Endothelial cell (in vitro differentiated cells): ENCODE measurements around the gene STEAP3. TPM values are rescaled to one million over a fixed set of nuclear protein-coding genes. Genes with fewer than 3 reads are reported as not detected.
A peak's percentile ranks its signal among the peaks of the same experiment; 100 is the strongest.

Source experiments
- DNase-seq: peaks from one replicate; pipeline ENCODE4 v3.0.0; 2021; ENCODE audit warnings: low spot score
- H3K27ac Mint-ChIP-seq: one replicate; pipeline ENCODE4 v1.8.0; 2021; ENCODE audit warnings: mixed read lengths, inconsistent platforms; ENCODE audit not compliant: unreplicated experiment
- H3K27me3 Mint-ChIP-seq: one replicate; pipeline ENCODE4 v1.8.0; 2021; ENCODE audit warnings: mild to moderate bottlenecking, moderate library complexity, mixed read lengths, inconsistent platforms; ENCODE audit not compliant: unreplicated experiment
- H3K36me3 Mint-ChIP-seq: one replicate; pipeline ENCODE4 v1.8.0; 2021; ENCODE audit warnings: mild to moderate bottlenecking, low read depth, mixed read lengths, inconsistent platforms; ENCODE audit not compliant: unreplicated experiment
- H3K4me1 Mint-ChIP-seq: one replicate; pipeline ENCODE4 v1.8.0; 2021; ENCODE audit warnings: mild to moderate bottlenecking, mixed read lengths, inconsistent platforms; ENCODE audit not compliant: unreplicated experiment
- H3K4me3 Mint-ChIP-seq: one replicate; pipeline ENCODE4 v1.8.0; 2021; ENCODE audit warnings: mild to moderate bottlenecking, mixed read lengths, inconsistent platforms; ENCODE audit not compliant: unreplicated experiment
- H3K9me3 Mint-ChIP-seq: one replicate; pipeline ENCODE4 v1.8.0; 2021; ENCODE audit warnings: mixed read lengths, inconsistent platforms; ENCODE audit not compliant: unreplicated experiment
- total RNA-seq: library from RNA; stranded (reverse); fragmentation: NEBNext Ultra II Directional; extraction: Animal tissue kit (Norgen Biotek cat#: 25700); gene quantifications from one replicate; pipeline ENCODE4 v1.2.1, GENCODE V29; 2021; ENCODE audit not compliant: unreplicated experiment
- TF ChIP-seq, protein P1 (sequence below): fragments of 200-600 bp; sonication (generic); IDR thresholded peaks from one replicate; pipeline ENCODE4 v1.5.0; 2021; ENCODE audit warnings: antibody characterized with exemption; ENCODE audit not compliant: unreplicated experiment

The STEAP3 gene
- total RNA-seq, 1 donor from 2014 or later, result 17.9 TPM

DNA sequence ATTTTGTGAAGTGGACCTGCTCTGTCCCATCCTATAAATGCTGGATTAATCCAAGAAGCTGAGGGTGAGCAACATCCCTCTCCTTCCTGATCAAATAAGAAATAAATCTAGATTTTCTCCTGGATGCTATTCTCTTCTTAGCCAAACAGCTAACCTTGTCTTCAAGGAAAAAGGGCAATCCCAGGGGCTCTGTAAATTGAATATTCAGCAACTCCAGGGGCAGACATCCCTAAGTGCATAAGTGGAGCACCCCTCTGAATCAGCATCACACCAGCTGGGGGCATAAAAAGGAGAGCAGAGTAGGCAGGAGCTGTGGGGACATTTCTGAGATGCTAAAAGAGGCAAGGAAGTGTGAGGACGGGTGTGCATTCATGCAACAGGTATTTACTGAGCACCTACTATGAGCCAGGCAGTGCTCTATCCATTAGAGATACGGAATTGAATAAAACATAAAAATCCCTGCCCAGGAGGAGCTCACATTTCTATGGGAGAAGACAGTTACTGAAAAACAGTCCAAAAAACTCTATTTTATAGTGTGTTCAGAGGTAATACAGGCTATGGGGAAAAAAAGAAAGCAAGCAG, 2.8 kb upstream of the STEAP3 start:
- Mint-ChIP-seq H3K4me3 (no peak overlapping the region), H3K9me3 (no peaks in the 10 kb centered on the region), H3K36me3 (no peaks in the 10 kb centered on the region), H3K4me1 (peaks cover 51% of the 10 kb centered on the region), H3K27me3 (peaks cover 4% of the 10 kb centered on the region), H3K27ac (no peak overlapping the region)
- TF ChIP-seq, protein P1, sequence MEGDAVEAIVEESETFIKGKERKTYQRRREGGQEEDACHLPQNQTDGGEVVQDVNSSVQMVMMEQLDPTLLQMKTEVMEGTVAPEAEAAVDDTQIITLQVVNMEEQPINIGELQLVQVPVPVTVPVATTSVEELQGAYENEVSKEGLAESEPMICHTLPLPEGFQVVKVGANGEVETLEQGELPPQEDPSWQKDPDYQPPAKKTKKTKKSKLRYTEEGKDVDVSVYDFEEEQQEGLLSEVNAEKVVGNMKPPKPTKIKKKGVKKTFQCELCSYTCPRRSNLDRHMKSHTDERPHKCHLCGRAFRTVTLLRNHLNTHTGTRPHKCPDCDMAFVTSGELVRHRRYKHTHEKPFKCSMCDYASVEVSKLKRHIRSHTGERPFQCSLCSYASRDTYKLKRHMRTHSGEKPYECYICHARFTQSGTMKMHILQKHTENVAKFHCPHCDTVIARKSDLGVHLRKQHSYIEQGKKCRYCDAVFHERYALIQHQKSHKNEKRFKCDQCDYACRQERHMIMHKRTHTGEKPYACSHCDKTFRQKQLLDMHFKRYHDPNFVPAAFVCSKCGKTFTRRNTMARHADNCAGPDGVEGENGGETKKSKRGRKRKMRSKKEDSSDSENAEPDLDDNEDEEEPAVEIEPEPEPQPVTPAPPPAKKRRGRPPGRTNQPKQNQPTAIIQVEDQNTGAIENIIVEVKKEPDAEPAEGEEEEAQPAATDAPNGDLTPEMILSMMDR, result no peak
- no peak for DNase-seq

DNA sequence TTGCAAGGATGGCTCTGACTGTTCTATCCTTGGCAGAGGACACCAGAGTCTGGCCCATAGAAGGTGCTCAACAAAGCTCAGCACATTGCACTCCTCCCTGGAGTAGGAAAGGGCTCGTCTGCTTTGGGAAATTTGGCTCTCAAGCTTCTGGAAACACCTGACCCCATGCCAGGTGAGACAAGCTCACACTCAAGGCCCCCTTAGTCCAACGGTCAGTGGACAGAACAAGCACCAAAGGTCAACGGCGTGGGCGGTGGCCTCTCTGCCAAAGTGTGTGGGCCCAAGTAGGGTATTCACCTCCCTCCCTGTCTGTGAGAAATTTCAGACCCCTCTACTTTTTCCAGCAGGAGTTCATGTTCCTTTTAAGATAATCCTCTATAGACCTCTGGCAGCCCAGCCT, 2.0 kb upstream of the STEAP3 start:
- TF ChIP-seq, protein P1, result no peak
- DNase-seq, result no peak
- no peak overlapping the region for H3K4me3 Mint-ChIP-seq
- H3K27me3 Mint-ChIP-seq, result peaks cover 4% of the 10 kb centered on the region
- H3K9me3 Mint-ChIP-seq, result no peaks in the 10 kb centered on the region
- H3K4me1 Mint-ChIP-seq, result peaks cover 56% of the 10 kb centered on the region
- H3K27ac Mint-ChIP-seq, result no peak overlapping the region
- H3K36me3 Mint-ChIP-seq, result no peaks in the 10 kb centered on the region

DNA sequence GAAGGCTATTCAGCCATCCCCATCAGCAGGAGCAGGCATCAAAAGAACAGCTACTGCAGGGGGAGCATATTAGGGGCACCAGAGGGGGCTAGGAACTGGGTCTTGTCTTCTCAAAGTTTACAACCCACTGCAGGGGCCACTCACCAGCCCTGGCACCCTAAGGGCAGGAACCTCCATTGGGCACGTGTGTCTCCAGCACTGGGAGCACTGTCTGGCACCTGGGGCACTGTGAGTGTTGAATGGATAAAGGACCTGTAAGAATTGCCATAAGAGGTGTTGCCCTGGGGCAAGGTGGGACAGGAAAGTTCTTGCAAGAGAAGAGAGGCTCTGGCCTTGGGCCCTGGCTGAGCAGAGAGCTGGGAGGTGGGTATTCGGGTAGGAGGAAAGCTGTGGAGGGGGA, 1.4 kb upstream of the STEAP3 start:
- Mint-ChIP-seq H3K27ac (no peak overlapping the region), H3K36me3 (no peaks in the 10 kb centered on the region), H3K27me3 (peaks cover 4% of the 10 kb centered on the region), H3K9me3 (no peaks in the 10 kb centered on the region), H3K4me3 (no peak overlapping the region), H3K4me1 (peaks cover 51% of the 10 kb centered on the region)
- TF ChIP-seq, protein P1, result no peak
- no peak for DNase-seq

DNA sequence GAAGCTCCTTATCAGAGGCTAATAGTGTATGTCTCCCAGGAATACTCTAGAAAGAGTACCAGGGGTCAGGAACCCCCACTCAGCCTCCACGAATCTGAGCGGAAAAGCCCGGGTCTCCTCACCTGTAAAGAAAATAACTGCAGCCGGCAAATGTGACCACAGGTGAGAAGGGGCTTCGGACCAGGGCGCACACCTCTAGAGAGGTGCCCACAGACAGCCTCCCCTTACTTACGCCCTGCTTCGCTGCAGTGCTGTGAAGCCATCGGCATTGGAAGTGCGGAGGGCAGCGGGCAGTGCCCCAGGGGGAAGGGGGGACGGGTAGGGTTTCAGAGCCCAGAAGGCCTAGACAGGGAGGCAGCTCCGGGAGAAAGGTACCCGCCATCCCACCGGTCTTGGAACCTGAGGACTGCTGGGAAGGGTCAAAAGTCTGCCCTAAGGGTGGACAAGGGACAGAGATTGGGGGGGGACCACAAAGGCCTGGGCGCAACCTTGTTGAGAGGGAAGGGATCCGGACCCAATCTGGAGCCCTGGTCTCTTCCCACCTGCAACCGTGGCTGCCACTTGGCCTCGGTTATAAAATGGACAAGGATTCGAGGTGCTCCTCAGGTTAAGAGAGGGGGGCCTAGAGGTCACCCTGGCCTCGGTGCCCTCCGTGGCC, 642 bp upstream of the STEAP3 start:
- Mint-ChIP-seq H3K36me3 (no peaks in the 10 kb centered on the region), H3K9me3 (no peaks in the 10 kb centered on the region), H3K4me3 (peak overlapping the region; percentile 42), H3K27me3 (peaks cover 4% of the 10 kb centered on the region), H3K27ac (no peak overlapping the region), H3K4me1 (peaks cover 44% of the 10 kb centered on the region)
- DNase-seq, result no peak
- TF ChIP-seq, protein P1, result no peak

DNA sequence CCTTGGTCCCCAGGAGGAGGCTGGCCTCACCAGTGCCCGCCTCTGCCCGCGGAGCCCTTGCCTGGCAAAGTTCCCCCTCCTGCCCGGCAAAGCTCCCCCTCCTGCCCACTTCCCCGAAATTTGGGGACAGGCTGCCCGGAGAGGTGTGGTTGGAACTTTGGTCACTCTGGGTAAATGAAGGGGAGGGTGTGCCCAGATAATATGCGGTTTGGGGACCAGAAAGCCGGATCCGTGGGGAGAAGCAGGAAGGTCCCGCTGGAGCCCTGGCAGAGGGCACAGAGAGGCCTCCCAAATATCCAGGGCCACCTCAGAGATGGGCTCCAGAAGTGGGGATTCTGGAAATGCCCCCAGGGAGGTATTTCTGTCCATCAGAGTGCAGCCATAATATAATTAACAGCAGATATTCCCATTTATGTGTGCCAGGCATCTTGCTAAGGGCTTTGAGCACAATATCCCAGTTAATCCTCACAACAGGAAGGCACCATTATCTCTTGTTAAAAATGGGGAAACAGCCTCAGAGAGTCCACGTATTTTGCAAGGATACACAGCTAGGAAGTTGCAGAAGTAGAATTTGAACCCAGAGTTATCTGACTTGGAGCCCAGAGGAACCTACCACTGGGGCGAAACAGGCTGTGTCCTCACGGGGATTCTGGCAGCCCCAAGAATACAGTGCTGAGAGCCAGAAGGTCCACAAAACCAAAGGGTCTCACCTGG, 914 bp downstream of the STEAP3 start:
- DNase-seq, result no peak
- TF ChIP-seq, protein P1, result no peak
- H3K27me3 Mint-ChIP-seq, result peaks cover 4% of the 10 kb centered on the region
- peaks cover 32% of the 10 kb centered on the region for H3K4me1 Mint-ChIP-seq
- no peaks in the 10 kb centered on the region for H3K9me3 Mint-ChIP-seq
- no peaks in the 10 kb centered on the region for H3K36me3 Mint-ChIP-seq
- H3K27ac Mint-ChIP-seq, result no peak overlapping the region
- H3K4me3 Mint-ChIP-seq, result peak overlapping the region; percentile 59
